Measurements from ENCODE around the gene HIBCH. TPM values are rescaled to one million over a fixed set of nuclear protein-coding genes. Genes with fewer than 3 reads are reported as not detected.
"Not testable (repeated sequence)": the region's sequence is repeated elsewhere in the genome, so short reads cannot be mapped to it uniquely, and the experiment has no call there.

HIBCH gene
- polyA plus RNA-seq, 4 donors = 66.5 to 100 (median 73.9) TPM

DNA sequence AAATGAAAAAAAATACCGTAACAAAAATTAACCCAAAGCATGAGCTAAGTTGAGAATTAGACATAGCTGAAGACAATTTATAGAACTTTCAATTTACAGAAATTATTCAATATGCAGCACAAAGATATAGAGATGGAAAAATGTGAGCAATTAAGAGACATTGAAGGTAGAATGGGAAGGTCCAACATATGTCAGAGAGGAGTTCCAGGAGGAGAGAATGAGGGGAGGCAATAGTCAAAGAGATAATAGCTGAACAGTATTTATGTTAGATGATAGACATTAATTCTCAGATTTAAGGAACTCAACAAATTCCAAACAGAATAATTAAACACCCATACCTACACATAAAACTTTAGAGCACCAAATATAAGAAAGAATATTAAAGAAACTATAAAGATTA lies 154.1 kb downstream of the HIBCH start:
- DNase-seq (ENCODE audit: low read depth in 4 of 4, low spot score in 2 of 4) = no peak

- no peak for DNase-seq (ENCODE audit: low read depth in 4 of 4, low spot score in 2 of 4)
Observed at GRCh38 chr2:190162851-190163250, 156.8 kb downstream of the HIBCH start.

DNA sequence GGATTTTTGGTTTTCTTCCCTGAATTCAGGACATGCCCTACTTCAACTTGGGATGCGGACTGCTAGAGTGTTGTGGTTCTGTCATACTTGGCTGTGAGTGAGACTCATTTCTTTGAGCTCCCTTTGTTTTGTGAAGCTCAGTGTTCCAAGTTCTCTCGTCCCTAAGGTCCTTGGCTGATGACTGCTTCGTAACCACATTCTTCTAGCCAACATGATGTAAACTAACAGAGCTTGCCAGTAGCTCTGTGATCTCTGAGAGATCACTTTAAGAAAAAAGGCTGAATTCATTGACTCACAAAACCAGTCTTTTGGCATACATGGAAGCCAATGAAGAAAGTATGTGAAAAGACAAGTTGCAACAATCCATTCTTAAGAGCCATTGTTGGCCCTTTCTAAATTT lies 160.2 kb downstream of the HIBCH start:
- no peak for DNase-seq (ENCODE audit: low read depth in 4 of 4, low spot score in 2 of 4)

- no peak for DNase-seq (ENCODE audit: low read depth in 4 of 4, low spot score in 2 of 4)
Observed at GRCh38 chr2:190158798-190159434, 160.7 kb downstream of the HIBCH start.

GRCh38 chr2:190157613-190158528 lies 161.8 kb downstream of the HIBCH start:
- not testable (repeated sequence) for DNase-seq (ENCODE audit: low read depth in 4 of 4, low spot score in 2 of 4)

GRCh38 chr2:190156530-190157212 lies 163.0 kb downstream of the HIBCH start:
- no peak for DNase-seq (ENCODE audit: low read depth in 4 of 4, low spot score in 2 of 4)

Other genes starting within 250 kb of the HIBCH start
- 10 to 100 TPM; 14.4 to 18.2 (median 15.0) TPM for gene INPP1, start 23.8 kb upstream of the HIBCH start, polyA plus RNA-seq (ENCODE audit: insufficient read length in 4 of 4)
- gene MFSD6, start 88.5 kb upstream of the HIBCH start, polyA plus RNA-seq (ENCODE audit: insufficient read length in 4 of 4) = 10 to 100 TPM; 13.2 to 17.2 (median 13.7) TPM
- 10 to 100 TPM; 11.9 to 14.9 (median 14.2) TPM for gene NEMP2, start 214.9 kb upstream of the HIBCH start, polyA plus RNA-seq (ENCODE audit: insufficient read length in 4 of 4)